HG02885 (cell line): Measurements from ENCODE around the gene HAPLN1.

Experiments
- ATAC-seq: cut with Tn5 transposase; IDR thresholded peaks from one replicate; pipeline ENCODE4 v1.9.1; 2021; ENCODE audit warnings: mild to moderate bottlenecking; ENCODE audit not compliant: unreplicated experiment, poor library complexity

HAPLN1 gene

DNA sequence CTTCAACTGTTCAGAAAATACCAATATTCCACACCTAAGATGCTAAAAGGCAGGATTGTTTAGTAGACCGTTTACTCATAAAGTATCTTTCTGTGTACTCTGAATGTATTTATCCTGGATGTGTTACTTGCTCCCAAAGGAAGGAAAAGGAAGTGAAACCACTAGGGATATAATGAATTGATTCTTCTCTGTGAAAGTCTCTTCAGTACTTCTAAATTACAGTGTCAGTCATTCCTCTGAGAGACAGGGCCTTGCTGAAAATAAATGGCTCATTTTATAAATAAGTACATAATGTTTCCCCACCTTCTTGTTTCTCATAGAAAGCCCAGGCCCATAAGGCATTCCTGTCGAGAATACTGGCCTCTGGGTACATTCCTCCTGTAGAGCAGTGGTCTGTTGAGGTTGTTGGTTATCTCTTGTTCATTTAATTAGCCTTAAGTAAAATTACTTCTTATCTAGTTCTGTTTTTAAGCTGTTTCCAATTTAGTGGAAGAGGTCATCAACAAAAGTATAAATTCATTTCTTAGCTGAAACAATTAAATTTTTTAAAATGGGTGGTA lies 1.6 kb downstream of the HAPLN1 start:
- ATAC-seq: no peak

DNA sequence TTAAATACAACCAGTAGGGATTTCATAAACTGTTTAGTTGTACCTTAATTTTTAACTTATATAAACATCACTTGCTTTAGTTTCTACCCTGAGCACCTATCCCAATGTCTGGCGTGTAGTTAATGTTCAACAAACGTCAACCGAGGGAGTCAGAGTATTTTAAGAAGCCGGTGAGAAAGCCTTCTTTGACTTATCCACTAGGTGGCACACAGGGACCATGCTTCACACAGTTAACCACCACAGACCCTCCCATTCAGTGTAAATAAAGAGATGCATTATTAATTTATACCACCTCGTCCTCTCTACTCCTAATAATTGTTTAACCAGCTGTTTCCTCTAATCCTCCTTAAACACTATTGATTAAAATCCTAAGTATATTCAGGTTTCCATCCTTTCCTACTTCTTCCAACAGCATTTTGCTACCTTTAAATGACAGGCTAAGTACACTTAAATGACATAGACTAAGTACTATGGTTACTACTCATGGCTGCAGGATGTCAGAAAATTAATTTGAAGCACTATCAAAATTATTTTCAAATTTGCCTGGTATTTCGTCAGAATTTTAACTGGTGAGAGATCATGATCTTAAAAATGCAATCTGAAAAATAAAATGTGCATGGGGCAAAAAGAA lies 2.3 kb downstream of the HAPLN1 start:
- ATAC-seq: peak; percentile 88

DNA sequence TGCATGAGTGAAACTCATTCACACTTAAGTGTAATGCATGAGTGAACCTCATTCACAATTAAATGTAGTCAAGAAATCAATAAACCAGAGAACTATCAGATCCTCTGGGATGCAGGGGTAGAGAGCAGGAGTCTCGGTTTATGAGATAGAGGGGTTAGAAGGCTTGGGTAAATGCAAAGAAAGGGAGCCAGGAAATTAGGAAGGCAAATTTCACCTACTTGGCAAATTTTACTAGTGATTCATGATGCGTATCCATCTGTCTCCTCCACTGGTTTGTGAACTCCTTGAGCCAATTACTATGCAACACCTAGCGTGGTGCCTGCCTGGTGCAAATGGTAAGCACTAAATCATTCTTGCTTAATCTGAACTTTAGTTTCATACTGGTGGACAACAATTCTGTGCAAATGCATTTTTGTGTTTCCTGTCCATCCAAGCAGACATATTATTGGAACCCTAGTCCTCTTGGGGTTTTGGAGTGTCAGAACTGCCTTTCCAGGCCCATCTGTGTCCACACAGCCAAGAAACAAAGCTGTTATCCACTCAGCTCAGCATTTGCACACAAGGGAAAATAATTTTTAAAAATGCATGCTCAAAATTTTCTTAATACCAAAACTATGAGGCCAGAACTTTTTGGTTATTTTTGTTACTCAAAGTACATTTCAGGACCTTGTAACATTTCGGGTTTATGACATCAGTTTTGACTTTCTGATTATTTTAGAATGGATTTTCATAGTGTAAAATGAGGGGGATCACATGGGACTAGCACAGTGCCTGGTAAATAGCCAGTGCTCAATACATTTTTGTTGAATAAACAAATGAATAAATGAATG lies 5.2 kb downstream of the HAPLN1 start:
- no peak for ATAC-seq

DNA sequence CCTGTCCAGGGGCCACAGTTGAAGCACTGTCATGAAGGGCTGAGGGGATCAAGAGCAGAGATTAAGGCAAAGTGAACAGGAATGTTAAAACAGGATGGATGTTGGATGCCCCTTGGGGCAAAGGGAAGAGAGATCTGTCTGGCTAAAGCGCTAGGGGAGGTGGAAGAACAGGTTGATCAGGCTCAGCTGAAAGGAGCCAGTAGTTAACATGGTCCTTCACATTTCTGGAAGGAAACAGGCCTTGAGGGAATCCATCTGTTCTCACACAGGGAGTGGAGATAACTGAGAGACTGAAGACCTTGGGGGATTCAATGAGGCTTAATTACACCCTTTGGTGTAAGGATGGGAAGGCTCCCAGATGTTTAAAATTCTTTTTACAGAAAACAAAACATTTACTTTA lies 5.8 kb downstream of the HAPLN1 start:
- no peak for ATAC-seq

DNA sequence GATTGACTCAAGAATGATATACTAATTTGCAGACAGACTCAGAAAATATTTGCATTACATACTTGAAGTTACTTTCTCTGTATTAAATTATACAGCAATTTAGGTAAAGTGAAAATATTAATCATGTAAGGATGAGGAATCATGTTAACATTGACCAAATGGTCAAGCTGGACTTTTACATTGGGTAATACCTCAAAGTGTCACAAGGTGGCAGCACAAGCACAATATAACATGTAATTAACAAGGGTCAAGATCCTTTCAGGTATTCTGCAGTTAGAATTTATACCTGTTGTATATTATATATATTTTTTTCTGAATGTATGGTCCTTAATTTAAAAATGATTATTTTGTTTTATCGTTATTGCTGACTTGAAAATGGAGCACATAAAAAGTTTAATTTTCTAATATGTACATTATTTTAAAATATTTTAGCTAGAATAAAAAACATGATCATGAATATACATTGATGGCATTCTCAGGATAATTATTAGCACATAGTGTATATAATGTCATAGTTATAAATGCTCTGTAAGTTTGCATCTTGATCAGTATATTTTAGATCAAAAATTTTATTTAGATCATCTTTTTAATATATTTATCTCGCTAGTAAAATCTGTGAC lies 8.6 kb downstream of the HAPLN1 start:
- ATAC-seq: peak; percentile 86

DNA sequence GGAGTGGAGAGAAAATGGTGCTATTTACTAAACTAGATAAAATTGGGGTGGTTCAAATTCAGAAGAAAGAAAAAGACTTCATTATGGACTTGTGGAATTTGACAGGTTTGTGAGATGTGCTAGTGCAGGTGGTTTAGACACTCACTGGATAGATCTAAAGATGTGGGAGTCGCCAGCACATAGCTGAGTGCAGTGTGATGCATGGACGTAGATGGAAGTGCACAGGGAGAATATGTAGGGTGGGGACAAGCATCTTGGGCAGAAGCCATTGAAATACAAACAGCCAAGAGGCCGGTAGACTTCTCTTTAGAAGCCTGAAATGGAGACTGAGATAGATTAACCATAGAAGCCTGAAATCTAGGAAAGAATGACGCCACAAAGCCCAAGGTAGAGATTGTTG lies 10.7 kb downstream of the HAPLN1 start:
- ATAC-seq: no peak

DNA sequence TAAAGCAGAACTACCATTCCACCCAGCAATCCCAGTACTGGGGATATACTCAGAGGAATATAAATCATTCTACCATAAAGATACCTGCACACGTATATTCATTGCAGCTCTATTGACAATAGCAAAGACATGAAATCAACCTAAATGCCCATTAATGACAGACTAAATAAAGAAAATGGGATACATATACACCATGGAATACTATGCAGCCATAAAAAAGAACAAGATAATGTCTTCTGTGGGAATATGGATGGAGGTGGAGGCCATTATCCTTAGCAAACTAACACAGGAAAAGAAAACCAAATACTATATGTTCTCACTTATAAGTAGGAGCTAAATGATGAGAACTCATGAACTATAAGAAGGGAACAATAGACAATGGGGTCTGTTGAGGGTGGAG lies 12.5 kb downstream of the HAPLN1 start:
- no peak for ATAC-seq

DNA sequence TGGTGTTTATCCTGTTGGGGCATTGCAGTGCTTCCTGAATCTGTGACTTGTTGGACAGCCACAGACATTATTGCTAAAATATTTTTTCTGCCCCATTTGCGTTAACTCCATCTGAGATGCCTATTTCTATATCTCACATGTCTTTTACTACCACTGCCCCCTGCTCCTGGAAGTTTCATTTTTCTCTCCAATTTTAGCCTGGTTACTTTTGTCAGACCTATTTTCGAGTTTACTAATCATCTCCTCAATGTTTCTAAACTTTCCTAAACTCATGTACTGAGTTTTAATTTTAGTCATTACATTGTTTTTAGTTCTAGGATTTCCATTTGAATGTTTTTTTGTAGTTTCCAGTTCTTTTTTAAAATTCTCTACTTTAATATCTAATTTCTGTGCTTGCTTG lies 17.6 kb downstream of the HAPLN1 start:
- no peak for ATAC-seq

DNA sequence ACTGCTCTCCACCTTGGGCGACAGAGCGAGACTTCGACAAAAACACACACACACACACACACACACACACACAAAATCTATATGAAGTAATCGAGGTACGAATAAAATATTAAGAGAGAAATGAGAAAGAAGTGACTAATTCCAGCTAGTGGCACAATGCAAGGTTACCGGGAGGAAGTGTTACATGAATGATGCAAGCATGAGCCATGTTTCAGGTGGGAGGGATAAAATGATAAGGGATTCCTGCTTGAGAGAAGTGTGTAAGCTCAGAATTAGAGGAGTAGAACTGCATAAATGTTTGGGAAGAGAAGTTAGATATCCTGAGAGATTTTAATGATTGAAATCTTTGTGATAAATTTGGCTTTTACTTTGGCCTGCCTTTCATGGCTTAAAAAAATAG lies 18.8 kb downstream of the HAPLN1 start:
- ATAC-seq: no peak

DNA sequence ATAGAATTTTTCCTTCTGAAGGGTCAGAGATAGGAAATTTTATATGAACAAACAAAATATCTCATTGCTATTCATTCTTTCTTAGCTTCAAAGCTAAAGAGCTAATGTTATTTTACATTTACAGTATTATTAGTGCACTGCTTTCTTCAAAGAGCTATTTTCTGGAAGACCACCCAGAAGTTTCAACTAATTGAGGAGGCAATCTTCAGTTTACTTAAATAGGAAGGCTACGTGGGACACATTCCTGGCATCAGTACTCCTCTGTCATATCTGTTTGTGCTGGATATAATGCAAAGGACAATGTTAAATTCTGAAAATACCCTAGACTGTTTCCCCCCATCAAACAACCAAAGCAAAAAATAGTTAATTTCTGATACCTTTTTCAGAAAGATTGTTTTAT lies 30.8 kb downstream of the HAPLN1 start:
- no peak for ATAC-seq

DNA sequence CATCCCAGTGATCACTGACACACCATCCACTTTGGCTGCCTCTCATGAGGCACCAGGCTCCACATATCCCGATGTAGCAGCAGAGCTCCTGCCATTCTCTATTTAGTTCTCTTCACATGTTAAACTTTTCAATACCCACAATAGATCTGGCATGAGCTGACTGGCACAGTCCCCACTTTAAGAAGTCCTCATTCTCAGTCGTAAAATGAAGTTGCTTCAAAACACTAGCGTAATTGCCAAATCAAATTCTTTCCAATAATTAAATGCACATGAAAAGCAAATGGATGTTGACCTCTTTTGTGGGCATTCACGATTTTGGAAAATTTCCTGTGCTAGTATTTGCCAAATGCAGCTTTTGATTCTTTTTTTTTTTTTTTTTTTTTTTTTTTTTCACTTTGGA lies 32.4 kb downstream of the HAPLN1 start:
- ATAC-seq: no peak

DNA sequence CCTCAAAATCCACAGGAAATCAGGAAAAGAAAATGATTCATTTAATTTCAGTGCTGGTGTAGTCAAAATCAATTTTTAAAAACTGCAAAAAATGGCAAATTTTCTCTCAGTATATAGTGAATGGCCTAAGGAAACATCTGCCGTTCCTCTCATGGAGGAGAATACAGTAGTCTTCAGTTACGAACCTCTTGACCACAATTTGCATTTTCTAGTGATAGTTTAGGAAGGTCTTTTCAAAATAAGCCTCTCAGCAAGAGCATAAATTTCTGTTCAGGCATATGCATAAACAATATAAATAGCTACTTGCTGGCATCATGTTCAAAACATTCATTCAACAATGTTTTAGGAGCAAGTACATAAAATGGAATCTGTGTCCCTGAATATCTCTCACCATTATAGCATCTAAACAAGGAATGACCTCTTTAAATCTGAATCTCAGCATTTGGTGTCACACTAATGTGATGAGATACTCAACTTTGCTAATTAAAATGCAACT lies 33.5 kb downstream of the HAPLN1 start:
- no peak for ATAC-seq

DNA sequence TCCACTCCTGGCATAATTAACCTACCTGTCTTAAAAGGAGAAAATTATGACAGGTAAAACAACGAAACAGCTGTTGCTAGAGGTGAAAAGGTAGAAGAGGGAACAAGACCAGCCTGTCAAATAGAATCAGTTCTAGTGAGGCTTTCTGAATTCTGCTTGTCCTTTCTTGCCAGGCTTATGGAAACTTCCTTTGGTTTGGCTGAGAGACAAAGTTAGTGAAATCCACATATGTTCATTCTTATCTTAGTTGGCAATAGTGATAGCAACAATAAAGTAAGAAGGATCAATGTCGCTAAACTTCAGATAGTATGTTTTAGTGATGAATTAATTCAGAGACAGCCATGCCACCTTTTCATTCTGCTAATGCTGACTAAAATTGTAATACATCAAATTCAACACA lies 34.4 kb downstream of the HAPLN1 start:
- ATAC-seq: no peak

DNA sequence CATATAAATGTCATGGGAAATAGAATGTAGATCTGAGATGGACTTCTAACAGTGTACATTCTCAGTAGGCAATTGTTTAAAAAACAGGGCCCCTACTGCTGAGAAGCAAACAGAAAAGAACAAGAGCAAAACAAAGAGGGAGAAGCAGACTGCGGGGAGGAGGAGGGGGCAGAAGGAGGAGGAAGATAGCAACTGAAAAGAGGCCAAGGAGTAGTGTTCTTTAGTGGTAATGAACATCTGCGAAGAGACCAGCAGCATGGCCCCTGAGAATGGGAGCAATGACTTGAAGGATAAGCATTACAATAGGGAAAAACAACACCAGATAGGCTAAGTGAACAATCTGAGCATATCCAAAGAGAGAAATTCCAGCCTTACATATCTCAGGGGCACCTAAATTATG lies 36.8 kb downstream of the HAPLN1 start:
- no peak for ATAC-seq

DNA sequence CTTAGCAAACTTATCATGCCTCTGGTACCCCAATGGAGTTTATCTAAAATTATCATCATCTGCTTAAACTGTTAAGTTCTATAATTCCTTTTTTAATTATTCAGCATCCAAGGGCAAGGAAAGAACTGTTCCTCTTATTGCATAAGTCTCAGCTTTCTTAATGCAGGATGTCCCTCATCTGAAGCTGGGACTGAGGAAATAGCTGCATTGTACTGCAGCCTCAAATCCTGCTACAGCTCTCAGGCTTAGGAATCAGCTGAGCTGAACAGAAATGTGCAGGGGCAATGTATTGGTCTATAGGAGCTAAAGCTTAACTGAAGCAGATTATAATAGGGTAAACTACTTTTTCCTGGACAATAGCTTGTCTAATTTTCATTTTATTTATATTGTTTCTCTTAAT lies 48.0 kb downstream of the HAPLN1 start:
- no peak for ATAC-seq

DNA sequence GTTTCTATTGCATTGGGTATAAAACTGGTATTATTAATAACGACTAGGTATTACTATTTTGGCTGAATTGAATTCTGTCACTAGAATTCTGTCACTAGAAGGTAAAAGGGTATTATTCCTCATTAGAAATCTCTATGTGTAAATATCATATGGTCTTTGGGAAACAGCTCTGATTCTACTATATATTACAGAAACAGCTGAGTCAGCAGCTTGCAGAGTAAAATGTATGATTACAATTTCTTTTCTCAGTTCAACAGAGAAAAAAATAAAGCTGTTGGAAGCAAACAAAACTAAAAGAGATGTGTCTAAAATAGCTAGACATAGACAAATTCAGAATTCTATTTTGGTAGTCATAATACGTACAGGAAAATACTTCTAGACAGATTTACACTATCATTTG lies 48.5 kb downstream of the HAPLN1 start:
- no peak for ATAC-seq

DNA sequence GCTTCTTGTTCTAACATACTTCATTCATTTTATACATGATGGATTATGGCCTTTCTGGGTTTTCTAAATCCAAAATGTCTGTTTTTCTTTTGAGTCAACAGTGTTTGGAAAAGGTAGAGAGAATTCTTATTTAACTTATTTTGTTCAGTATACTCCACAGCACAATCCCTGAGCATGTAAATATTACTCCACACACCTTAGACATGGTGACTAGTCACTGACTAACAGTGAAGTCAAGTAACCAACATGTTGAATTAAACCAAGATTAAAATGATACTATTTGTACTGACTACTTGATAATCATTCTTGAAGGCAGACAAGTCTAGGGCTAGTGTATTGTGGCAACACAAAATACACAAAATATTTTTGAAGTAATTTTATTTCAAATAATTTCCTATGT lies 55.0 kb downstream of the HAPLN1 start:
- ATAC-seq: no peak

DNA sequence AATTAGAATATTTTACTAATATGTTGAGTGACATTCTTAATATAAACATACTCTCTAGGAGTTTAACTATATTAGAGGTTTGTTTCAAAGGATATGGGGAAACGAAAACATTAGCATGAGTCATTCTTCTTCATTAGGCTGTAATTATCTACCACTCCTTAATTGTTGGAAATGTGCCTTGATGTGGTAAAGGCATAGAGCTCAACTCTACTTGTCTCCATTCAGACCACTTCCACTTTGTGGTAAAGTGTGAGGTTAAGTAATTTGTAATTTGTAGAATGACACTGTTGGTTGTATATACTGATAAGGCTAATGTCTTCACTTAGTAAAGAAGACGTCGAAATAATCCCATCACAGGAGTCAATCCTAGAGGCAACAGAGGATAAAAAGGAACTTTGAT lies 58.1 kb downstream of the HAPLN1 start:
- ATAC-seq: no peak

DNA sequence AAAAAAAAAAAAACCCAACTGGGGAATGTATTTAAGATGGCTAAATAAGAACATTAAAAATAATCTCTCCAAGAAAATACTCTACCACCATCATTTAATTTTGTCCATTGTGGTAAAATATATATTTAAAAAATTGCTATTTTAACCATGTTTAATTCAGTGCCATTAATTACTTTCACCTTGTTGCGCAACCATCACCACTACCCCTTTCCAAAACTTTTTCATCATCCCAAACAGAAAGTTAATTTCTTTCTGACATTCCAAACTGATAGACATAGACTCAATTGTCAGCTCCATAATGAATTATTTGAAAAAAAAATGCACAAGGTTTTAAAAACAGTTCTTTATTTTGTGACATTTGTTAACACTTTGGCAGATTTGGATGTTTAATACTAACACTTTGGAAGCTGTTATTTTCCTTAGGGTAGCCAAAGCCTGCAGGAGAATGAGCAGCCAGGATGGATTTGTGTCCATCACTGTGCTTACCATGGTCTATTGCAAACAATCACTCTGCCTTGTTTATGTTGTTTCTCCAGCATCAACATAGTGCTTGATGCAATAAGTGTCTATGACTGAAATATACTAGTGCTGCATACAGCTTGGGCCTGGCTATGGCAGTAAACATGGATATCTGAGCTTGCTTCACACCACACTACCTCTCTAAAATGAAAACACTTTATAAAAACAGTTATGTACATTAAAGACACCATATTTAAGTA lies 62.7 kb downstream of the HAPLN1 start:
- no peak for ATAC-seq

DNA sequence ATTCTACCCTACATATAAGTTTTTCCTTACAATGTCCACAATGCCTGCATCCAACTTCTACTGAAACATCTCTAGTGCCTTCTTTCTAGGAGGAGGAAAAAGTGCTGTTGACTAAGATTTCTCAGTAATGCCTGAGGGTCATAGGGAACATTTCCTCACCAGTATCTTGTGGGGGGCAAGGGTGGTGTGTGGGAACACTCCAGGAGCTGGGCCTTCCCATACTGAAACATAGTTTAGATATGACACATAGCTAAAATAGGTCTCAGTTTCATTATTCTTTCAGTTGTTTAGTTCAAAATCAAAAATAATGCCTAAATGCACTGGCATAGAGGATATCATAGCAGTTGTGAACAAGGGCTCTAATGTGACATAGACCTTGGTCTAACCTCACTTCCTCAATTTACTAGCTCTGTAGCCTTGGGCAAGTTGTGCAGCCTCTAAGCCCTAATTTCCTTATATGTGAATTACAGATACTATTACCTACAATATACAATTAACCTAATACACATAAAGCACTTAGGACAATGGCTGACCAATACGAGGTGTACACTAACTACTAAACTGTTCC lies 66.1 kb downstream of the HAPLN1 start:
- peak; percentile 63 for ATAC-seq
